GM19438 (cell line): ENCODE results near the gene ITPRIPL2.
A peak's percentile ranks its signal among the peaks of the same experiment; 100 is the strongest.

Source experiments
- ATAC-seq: cut with Tn5 transposase; IDR thresholded peaks from one replicate; pipeline ENCODE4 v1.9.1; 2021; ENCODE audit warnings: low read depth; ENCODE audit not compliant: unreplicated experiment

Gene ITPRIPL2

GRCh38 chr16:19118938-19119431 lies 5.2 kb downstream of the ITPRIPL2 start:
- ATAC-seq, result no peak

- ATAC-seq, result no peak
These were observed 5.8 kb downstream of the ITPRIPL2 start for GRCh38 chr16:19119564-19119963.

- no peak for ATAC-seq
These were observed 9.9 kb downstream of the ITPRIPL2 start for GRCh38 chr16:19123535-19124178.

- no peak for ATAC-seq
These were observed 12.5 kb downstream of the ITPRIPL2 start for GRCh38 chr16:19126300-19126699.

GRCh38 chr16:19127205-19127604 lies 13.4 kb downstream of the ITPRIPL2 start:
- peak; percentile 38 for ATAC-seq

GRCh38 chr16:19127674-19128131 lies 13.9 kb downstream of the ITPRIPL2 start:
- peak; percentile 57 for ATAC-seq

- no peak for ATAC-seq
These were observed 14.9 kb downstream of the ITPRIPL2 start for GRCh38 chr16:19128454-19129200.

- no peak for ATAC-seq
These were observed 16.6 kb downstream of the ITPRIPL2 start for GRCh38 chr16:19130385-19130784.

- no peak for ATAC-seq
These were observed 17.4 kb downstream of the ITPRIPL2 start for GRCh38 chr16:19130852-19131824.

- ATAC-seq, result no peak
These were observed 18.1 kb downstream of the ITPRIPL2 start for GRCh38 chr16:19131825-19132218.

GRCh38 chr16:19132255-19132654 lies 18.5 kb downstream of the ITPRIPL2 start:
- no peak for ATAC-seq

- no peak for ATAC-seq
These were observed 19.1 kb downstream of the ITPRIPL2 start for GRCh38 chr16:19132898-19133297.

GRCh38 chr16:19133600-19133999 lies 19.8 kb downstream of the ITPRIPL2 start:
- no peak for ATAC-seq

GRCh38 chr16:19135201-19135842 lies 21.6 kb downstream of the ITPRIPL2 start:
- ATAC-seq, result no peak

GRCh38 chr16:19135896-19136438 lies 22.2 kb downstream of the ITPRIPL2 start:
- ATAC-seq, result no peak

GRCh38 chr16:19136549-19137196 lies 22.9 kb downstream of the ITPRIPL2 start:
- ATAC-seq, result no peak

GRCh38 chr16:19137201-19138128 lies 23.7 kb downstream of the ITPRIPL2 start:
- no peak for ATAC-seq

GRCh38 chr16:19138601-19139000 lies 24.8 kb downstream of the ITPRIPL2 start:
- no peak for ATAC-seq
